Neuronal stem cell (in vitro differentiated cells): ENCODE results near the gene ZNF407.

Source experiments
- DNase-seq: peaks from one replicate; pipeline ENCODE4 v3.0.0-alpha.2; 2013; ENCODE audit warnings: low spot score
- H2AFZ ChIP-seq: one replicate; pipeline ENCODE4 v1.6.1; 2013; ENCODE audit warnings: mild to moderate bottlenecking, low read length, inconsistent platforms
- H2AK5ac ChIP-seq: 2 replicates; pipeline ENCODE4 v1.6.1; 2013; ENCODE audit warnings: low read depth, mild to moderate bottlenecking, inconsistent platforms, low read length, moderate library complexity, mixed read lengths
- H2BK120ac ChIP-seq: 2 replicates; pipeline ENCODE4 v1.6.1; 2013; ENCODE audit warnings: low read depth, mild to moderate bottlenecking, inconsistent platforms, low read length, moderate library complexity, mixed read lengths
- H2BK12ac ChIP-seq: one replicate; pipeline ENCODE4 v1.6.1; 2013; ENCODE audit warnings: low read length, inconsistent platforms
- H2BK15ac ChIP-seq: 2 replicates; pipeline ENCODE4 v1.6.1; 2013; ENCODE audit warnings: mild to moderate bottlenecking, low read length, inconsistent platforms, mixed read lengths
- H2BK5ac ChIP-seq: one replicate; pipeline ENCODE4 v1.6.1; 2013; ENCODE audit warnings: inconsistent platforms, mild to moderate bottlenecking, low read length, moderate library complexity
- H3K14ac ChIP-seq: one replicate; pipeline ENCODE4 v1.6.1; 2013; ENCODE audit warnings: low read length, inconsistent platforms
- H3K18ac ChIP-seq: 2 replicates; pipeline ENCODE4 v1.6.1; 2013; ENCODE audit warnings: low read length, inconsistent platforms
- H3K23ac ChIP-seq: 2 replicates; pipeline ENCODE4 v1.6.1; 2013; ENCODE audit warnings: low read depth, mild to moderate bottlenecking, mixed read lengths, low read length, inconsistent platforms; ENCODE audit not compliant: poor library complexity
- H3K27ac ChIP-seq: replicated peaks from 3 replicates; pipeline ENCODE4 v1.5.1; 2013; ENCODE audit warnings: low read length, inconsistent platforms
- H3K27me3 ChIP-seq, 3 experiments: 2 replicates each; pipeline ENCODE4 v1.6.1; 2013; ENCODE audit warnings: low read length in 3 of 3, mild to moderate bottlenecking in 2 of 3, inconsistent platforms in 1 of 3, low read depth in 1 of 3, mixed read lengths in 1 of 3, moderate library complexity in 1 of 3; ENCODE audit not compliant: control insufficient read depth in 3 of 3, insufficient read depth in 3 of 3
- H3K36me3 ChIP-seq, 2 donors: replicated peaks in 1 of 2; 2 replicates each; pipeline ENCODE4 v1.6.1; 2013; ENCODE audit warnings: low read length in 2 of 2; ENCODE audit not compliant: control insufficient read depth in 2 of 2, insufficient read depth in 2 of 2
- H3K4ac ChIP-seq: 2 replicates; pipeline ENCODE4 v1.6.1; 2013; ENCODE audit warnings: inconsistent platforms, mild to moderate bottlenecking, low read length, moderate library complexity
- H3K4me1 ChIP-seq, 2 donors: 1 replicate in 1 of 2; 2 replicates in 1 of 2; pipeline ENCODE4 v1.6.1; 2013; ENCODE audit warnings: low read length in 2 of 2, low read depth in 1 of 2; ENCODE audit not compliant: control insufficient read depth in 2 of 2, insufficient read depth in 1 of 2
- H3K4me2 ChIP-seq: one replicate; pipeline ENCODE4 v1.6.1; 2013; ENCODE audit warnings: mild to moderate bottlenecking, low read length, inconsistent platforms; ENCODE audit not compliant: insufficient read depth, poor library complexity, severe bottlenecking
- H3K4me3 ChIP-seq, 2 donors: 2 replicates each; pipeline ENCODE4 v1.5.1; 2013; ENCODE audit warnings: low read length in 2 of 2, mild to moderate bottlenecking in 2 of 2, inconsistent platforms in 1 of 2, moderate library complexity in 1 of 2
- H3K79me1 ChIP-seq: one replicate; pipeline ENCODE4 v1.6.1; 2013; ENCODE audit warnings: low read depth, mild to moderate bottlenecking, inconsistent platforms, low read length, moderate library complexity
- H3K9ac ChIP-seq: one replicate; pipeline ENCODE4 v1.6.1; 2013; ENCODE audit warnings: mild to moderate bottlenecking, low read depth, low read length, inconsistent platforms; ENCODE audit not compliant: poor library complexity
- H3K9me3 ChIP-seq, 2 donors: replicated peaks in 1 of 2; 2 replicates each; pipeline versions ENCODE3 to v1.6.1; 2013; ENCODE audit warnings: low read length in 2 of 2, mild to moderate bottlenecking in 2 of 2, inconsistent platforms in 1 of 2, low read depth in 1 of 2, mixed read lengths in 1 of 2, moderate library complexity in 1 of 2; ENCODE audit not compliant: control insufficient read depth in 2 of 2, insufficient read depth in 1 of 2
- H4K8ac ChIP-seq: one replicate; pipeline ENCODE4 v1.6.1; 2013; ENCODE audit warnings: low read depth, mild to moderate bottlenecking, inconsistent platforms, low read length, moderate library complexity
- H4K91ac ChIP-seq: one replicate; pipeline ENCODE4 v1.6.1; 2013; ENCODE audit warnings: low read length, low read depth, mild to moderate bottlenecking, inconsistent platforms; ENCODE audit not compliant: poor library complexity
- WGBS, 2 donors: extraction: QIAGEN DNeasy Blood & Tissue Kit; methylation state at CpG; one replicate each; pipeline ENCODE4 v1.1.7; 2013; ENCODE audit warnings: missing lambda C conversion rate in 2 of 2, mixed read lengths in 1 of 2; ENCODE audit not compliant: insufficient read length in 2 of 2, insufficient replicate concordance in 1 of 2; ENCODE audit errors: extremely low coverage in 2 of 2; 5-methylcytosine and 5-hydroxymethylcytosine counted together

ZNF407 gene

DNA sequence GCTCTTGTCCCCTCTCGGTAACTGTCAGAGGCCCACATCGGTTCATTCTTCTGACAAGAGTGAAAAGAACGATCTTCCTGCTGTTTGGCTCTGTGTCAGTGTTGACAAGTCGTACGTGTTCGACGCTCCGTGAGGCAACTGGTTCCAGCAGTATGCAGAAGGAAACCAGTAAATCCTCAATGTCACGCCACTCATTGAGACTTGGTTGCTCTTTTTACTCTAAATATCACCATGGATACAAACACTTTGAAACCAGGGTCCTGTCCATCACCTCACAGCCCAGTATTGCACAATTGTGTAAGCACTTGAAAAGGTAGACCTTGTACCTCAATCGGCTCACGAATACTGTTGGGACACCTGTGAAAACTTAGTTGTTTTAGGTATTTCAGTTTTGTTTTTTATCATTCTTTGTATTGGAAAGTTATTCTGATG is 136.4 kb downstream of the ZNF407 start:
- Histone ChIP-seq H4K91ac (no peak overlapping the region), H3K4me1 (peaks cover 0 to 4% of the 10 kb centered on the region in 2 donors), H3K23ac (no peak overlapping the region), H3K36me3 (no peaks in the 10 kb centered on the region), H3K14ac (no peak overlapping the region), H2BK120ac (no peak overlapping the region), H3K4me2 (no peak overlapping the region), H3K18ac (no peak overlapping the region), H2AFZ (peak overlapping the region; percentile 61), H3K27me3 (no peaks in the 10 kb centered on the region), H2BK5ac (no peak overlapping the region), H3K4ac (no peak overlapping the region), H2BK15ac (no peak overlapping the region), H3K4me3 (no peak overlapping the region), H3K9me3 (no peaks in the 10 kb centered on the region), H3K79me1 (no peaks in the 10 kb centered on the region), H2AK5ac (no peak overlapping the region), H2BK12ac (no peak overlapping the region), H3K9ac (no peak overlapping the region), H3K27ac (no peak overlapping the region), H4K8ac (no peak overlapping the region)
- DNase-seq: no peak
- WGBS, 2 donors: no CpG with 5 or more reads among the region's 11 CpGs

DNA sequence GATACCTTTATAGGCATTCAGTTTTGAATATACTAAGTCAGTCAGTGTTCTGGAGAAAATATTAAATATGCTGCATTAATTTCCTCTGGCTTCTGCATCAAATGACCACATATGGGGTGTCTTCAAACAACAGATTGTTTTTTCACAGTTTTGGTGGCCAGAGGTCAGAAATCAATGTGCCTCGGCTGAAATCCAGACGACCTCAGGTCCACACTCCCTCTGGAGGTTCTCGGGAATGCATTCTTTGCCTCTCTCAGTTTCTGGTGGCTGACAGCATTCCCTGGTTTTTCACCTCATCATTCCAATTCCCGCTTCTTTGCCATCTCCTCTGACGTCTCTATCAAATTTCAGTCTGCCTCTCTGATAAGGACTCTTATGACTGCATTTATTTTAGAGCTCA is 142.3 kb downstream of the ZNF407 start:
- Histone ChIP-seq H3K4me1 (peaks cover 0 to 2% of the 10 kb centered on the region in 2 donors), H3K4me2 (no peak overlapping the region), H3K23ac (no peak overlapping the region), H3K79me1 (no peaks in the 10 kb centered on the region), H3K18ac (no peak overlapping the region), H2AK5ac (no peak overlapping the region), H4K91ac (no peak overlapping the region), H3K36me3 (no peaks in the 10 kb centered on the region), H3K9me3 (no peaks in the 10 kb centered on the region), H3K14ac (no peak overlapping the region), H2AFZ (no peak overlapping the region), H2BK12ac (no peak overlapping the region), H3K4ac (no peak overlapping the region), H2BK15ac (no peak overlapping the region), H2BK120ac (no peak overlapping the region), H3K4me3 (no peak overlapping the region), H3K9ac (no peak overlapping the region), H3K27me3 (no peaks in the 10 kb centered on the region), H2BK5ac (no peak overlapping the region), H3K27ac (no peak overlapping the region), H4K8ac (no peak overlapping the region)
- WGBS, 2 donors: no CpG with 5 or more reads among the region's 5 CpGs
- DNase-seq: no peak

DNA sequence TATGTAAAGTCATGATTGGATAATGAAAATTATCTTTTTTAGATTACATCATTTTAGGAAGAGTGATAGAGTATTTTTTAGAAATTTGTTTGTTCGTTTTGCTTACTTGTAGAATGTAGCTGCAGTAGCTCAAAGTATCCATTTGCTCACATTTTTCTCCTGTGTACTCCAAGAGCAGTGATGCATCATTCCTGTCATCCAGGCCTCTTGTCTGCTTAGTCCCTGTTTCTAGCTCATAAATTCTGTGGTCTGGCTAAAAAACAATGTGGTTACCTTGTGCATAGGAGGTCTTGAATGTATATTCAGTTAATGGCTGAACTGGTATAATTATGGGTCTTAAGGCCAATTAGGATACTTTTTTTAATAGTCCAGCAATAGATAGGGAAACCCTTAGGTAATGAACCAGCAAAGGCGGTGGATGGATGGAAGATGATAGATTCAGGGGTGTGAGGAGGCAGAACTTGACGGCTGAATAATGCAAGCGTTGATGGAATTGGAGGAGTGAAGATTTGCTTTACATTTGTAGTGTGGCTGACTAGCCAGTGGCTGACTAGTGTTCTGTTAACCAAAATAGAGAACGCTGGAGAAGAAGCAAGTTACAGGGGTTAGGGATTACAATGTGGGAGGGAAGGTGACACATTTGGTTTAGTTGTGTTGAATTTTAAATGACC is 145.0 kb downstream of the ZNF407 start:
- H3K36me3 ChIP-seq: no peaks in the 10 kb centered on the region
- no peak overlapping the region for H2BK5ac ChIP-seq
- H2BK12ac ChIP-seq: no peak overlapping the region
- H4K8ac ChIP-seq: no peak overlapping the region
- WGBS, 2 donors: no CpG with 5 or more reads among the region's 5 CpGs
- no peak overlapping the region for H3K4me2 ChIP-seq
- H3K4ac ChIP-seq: no peak overlapping the region
- H3K18ac ChIP-seq: no peak overlapping the region
- peaks cover 0 to 2% of the 10 kb centered on the region in 2 donors for H3K4me1 ChIP-seq
- H2BK15ac ChIP-seq: no peak overlapping the region
- H3K9ac ChIP-seq: no peak overlapping the region
- no peak overlapping the region for H4K91ac ChIP-seq
- no peak overlapping the region for H3K27ac ChIP-seq
- H2AK5ac ChIP-seq: no peak overlapping the region
- no peak overlapping the region for H3K4me3 ChIP-seq
- DNase-seq: no peak
- H2AFZ ChIP-seq: no peak overlapping the region
- H3K79me1 ChIP-seq: no peaks in the 10 kb centered on the region
- H2BK120ac ChIP-seq: no peak overlapping the region
- H3K27me3 ChIP-seq: no peaks in the 10 kb centered on the region
- H3K9me3 ChIP-seq: no peaks in the 10 kb centered on the region
- no peak overlapping the region for H3K14ac ChIP-seq
- no peak overlapping the region for H3K23ac ChIP-seq

DNA sequence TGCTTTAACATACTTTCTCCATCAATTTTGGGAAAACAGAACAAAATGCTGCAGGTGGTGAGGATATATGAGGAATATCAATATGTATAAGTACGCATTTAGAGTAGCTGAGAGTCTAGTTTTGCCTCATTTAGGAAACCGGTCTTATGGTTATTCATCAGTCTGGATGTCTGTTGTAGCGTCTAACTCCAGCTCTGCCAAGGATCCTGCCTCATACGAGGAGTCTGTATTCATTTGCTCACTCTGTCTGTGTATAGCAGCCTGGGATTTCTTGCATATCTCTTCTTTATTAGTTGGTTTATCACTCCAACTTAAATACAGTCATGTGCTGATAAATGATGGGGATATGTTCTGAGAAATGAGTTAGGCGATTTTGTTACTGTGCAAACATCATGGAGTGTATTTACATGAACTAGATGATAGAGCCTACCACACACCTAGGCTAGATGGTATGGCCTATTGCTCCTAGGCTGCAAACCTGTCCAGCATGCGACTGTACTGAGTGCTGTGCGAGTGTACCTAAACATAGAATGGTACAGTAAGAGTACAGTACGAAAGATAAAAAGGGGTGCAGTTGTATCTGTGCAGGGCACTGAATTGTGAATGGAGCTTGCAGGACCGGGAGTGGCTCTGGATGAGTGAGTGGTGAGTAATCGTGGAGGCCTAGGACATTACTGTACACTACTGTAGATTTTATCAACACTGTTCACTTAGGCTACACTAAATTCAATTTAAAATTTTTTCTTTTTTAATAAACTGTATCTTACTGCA is 148.1 kb downstream of the ZNF407 start:
- H3K14ac ChIP-seq: no peak overlapping the region
- H3K4ac ChIP-seq: no peak overlapping the region
- H4K91ac ChIP-seq: no peak overlapping the region
- WGBS, 2 donors: no CpG with 5 or more reads among the region's 10 CpGs
- H2BK5ac ChIP-seq: no peak overlapping the region
- peaks cover 0 to 4% of the 10 kb centered on the region in 2 donors for H3K4me1 ChIP-seq
- H3K4me2 ChIP-seq: no peak overlapping the region
- H3K36me3 ChIP-seq: no peaks in the 10 kb centered on the region
- DNase-seq: no peak
- H3K79me1 ChIP-seq: no peaks in the 10 kb centered on the region
- no peak overlapping the region for H2AFZ ChIP-seq
- H2BK120ac ChIP-seq: no peak overlapping the region
- no peak overlapping the region for H3K23ac ChIP-seq
- no peaks in the 10 kb centered on the region for H3K27me3 ChIP-seq
- no peak overlapping the region for H2BK15ac ChIP-seq
- no peak overlapping the region for H3K4me3 ChIP-seq
- no peak overlapping the region for H3K18ac ChIP-seq
- H2BK12ac ChIP-seq: no peak overlapping the region
- H3K9ac ChIP-seq: no peak overlapping the region
- no peaks in the 10 kb centered on the region for H3K9me3 ChIP-seq
- H3K27ac ChIP-seq: no peak overlapping the region
- no peak overlapping the region for H2AK5ac ChIP-seq
- H4K8ac ChIP-seq: no peak overlapping the region
